ENCODE data around the gene SEMA4D. TPM values are rescaled to one million over a fixed set of nuclear protein-coding genes. Genes with fewer than 3 reads are reported as not detected.

SEMA4D gene
- total RNA-seq, 4 donors from 2014 or later, result 23.6 to 77.0 (median 41.3) TPM

GRCh38 chr9:89361031-89361430 is 136.9 kb downstream of the SEMA4D start:
- H3K36me3 ChIP-seq, result peaks cover 0 to 52% of the 10 kb centered on the region in 2 donors
- in situ Hi-C loops (cut with MboI; ENCODE audit: low sequenced_read_pairs in 4 of 4) (no loop called here), intact Hi-C loops (cut with DNase I; ENCODE audit: low total_unique reads) (no loop called here)
- ATAC-seq, result no peak
- no peak for TF ChIP-seq POLR2A (IDR thresholded peaks at IDR 0.05)
- TF ChIP-seq, protein P1, sequence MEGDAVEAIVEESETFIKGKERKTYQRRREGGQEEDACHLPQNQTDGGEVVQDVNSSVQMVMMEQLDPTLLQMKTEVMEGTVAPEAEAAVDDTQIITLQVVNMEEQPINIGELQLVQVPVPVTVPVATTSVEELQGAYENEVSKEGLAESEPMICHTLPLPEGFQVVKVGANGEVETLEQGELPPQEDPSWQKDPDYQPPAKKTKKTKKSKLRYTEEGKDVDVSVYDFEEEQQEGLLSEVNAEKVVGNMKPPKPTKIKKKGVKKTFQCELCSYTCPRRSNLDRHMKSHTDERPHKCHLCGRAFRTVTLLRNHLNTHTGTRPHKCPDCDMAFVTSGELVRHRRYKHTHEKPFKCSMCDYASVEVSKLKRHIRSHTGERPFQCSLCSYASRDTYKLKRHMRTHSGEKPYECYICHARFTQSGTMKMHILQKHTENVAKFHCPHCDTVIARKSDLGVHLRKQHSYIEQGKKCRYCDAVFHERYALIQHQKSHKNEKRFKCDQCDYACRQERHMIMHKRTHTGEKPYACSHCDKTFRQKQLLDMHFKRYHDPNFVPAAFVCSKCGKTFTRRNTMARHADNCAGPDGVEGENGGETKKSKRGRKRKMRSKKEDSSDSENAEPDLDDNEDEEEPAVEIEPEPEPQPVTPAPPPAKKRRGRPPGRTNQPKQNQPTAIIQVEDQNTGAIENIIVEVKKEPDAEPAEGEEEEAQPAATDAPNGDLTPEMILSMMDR (IDR thresholded peaks at IDR 0.05 in 4 of 5, conservative IDR thresholded peaks at IDR 0.05 in 1 of 5), result no peak
- no peak overlapping the region for H3K4me3 ChIP-seq
- no peaks in the 10 kb centered on the region for H3K27me3 ChIP-seq
- H3K9me3 ChIP-seq, result no peaks in the 10 kb centered on the region
- peaks cover 27 to 36% of the 10 kb centered on the region in 2 donors for H3K4me1 ChIP-seq
- peak overlapping the region; percentile 52 to 87 (median 78) for H3K27ac ChIP-seq
- peak in 1 of 2 donors; percentile 13 for DNase-seq

GRCh38 chr9:89360465-89360864 is 137.4 kb downstream of the SEMA4D start:
- in situ Hi-C loops (cut with MboI; ENCODE audit: low sequenced_read_pairs in 4 of 4) (no loop called here), intact Hi-C loops (cut with DNase I; ENCODE audit: low total_unique reads) (no loop called here)
- peaks cover 0 to 58% of the 10 kb centered on the region in 2 donors for H3K36me3 ChIP-seq
- DNase-seq (peak; percentile 57 to 70), ATAC-seq (peak; percentile 55 to 76)
- no peak overlapping the region for H3K4me3 ChIP-seq
- H3K9me3 ChIP-seq, result no peaks in the 10 kb centered on the region
- H3K27me3 ChIP-seq, result no peaks in the 10 kb centered on the region
- peaks cover 27 to 36% of the 10 kb centered on the region in 2 donors for H3K4me1 ChIP-seq
- peak overlapping the region; percentile 68 to 87 (median 78) for H3K27ac ChIP-seq
- TF ChIP-seq, protein P1 (IDR thresholded peaks at IDR 0.05 in 4 of 5, conservative IDR thresholded peaks at IDR 0.05 in 1 of 5), result no peak
- no peak for TF ChIP-seq POLR2A (IDR thresholded peaks at IDR 0.05)

GRCh38 chr9:89359751-89360261 is 138.1 kb downstream of the SEMA4D start:
- in situ Hi-C loops (cut with MboI; ENCODE audit: low sequenced_read_pairs in 4 of 4) (no loop called here), intact Hi-C loops (cut with DNase I; ENCODE audit: low total_unique reads) (loop anchor here (1.0 kb wide), 1 partner anchor 28 kb away; no protein-coding TSS in a partner anchor)
- Histone ChIP-seq H3K27me3 (no peaks in the 10 kb centered on the region), H3K4me3 (no peak overlapping the region), H3K36me3 (peaks cover 0 to 64% of the 10 kb centered on the region in 2 donors), H3K4me1 (peaks cover 27 to 36% of the 10 kb centered on the region in 2 donors), H3K27ac (peak overlapping the region; percentile 68 to 87 (median 78)), H3K9me3 (no peaks in the 10 kb centered on the region)
- TF ChIP-seq POLR2A (IDR thresholded peaks at IDR 0.05), result no peak
- TF ChIP-seq, protein P1 (IDR thresholded peaks at IDR 0.05 in 4 of 5, conservative IDR thresholded peaks at IDR 0.05 in 1 of 5), result no peak
- ATAC-seq (peak; percentile 66 to 68), DNase-seq (peak in 1 of 2 donors; percentile 49)

- DNase-seq (peak; percentile 63 to 86), ATAC-seq (peak; percentile 66 to 79)
- H3K27ac ChIP-seq, result peak overlapping the region; percentile 68 to 87 (median 78)
- no peak overlapping the region for H3K4me3 ChIP-seq
- intact Hi-C loops (cut with DNase I; ENCODE audit: low total_unique reads) (loop anchor here (1.0 kb wide), 1 partner anchor 29 kb away; no protein-coding TSS in a partner anchor), in situ Hi-C loops (cut with MboI; ENCODE audit: low sequenced_read_pairs in 4 of 4) (no loop called here)
- H3K27me3 ChIP-seq, result no peaks in the 10 kb centered on the region
- H3K36me3 ChIP-seq, result peaks cover 0 to 72% of the 10 kb centered on the region in 2 donors
- H3K9me3 ChIP-seq, result no peaks in the 10 kb centered on the region
- TF ChIP-seq POLR2A (IDR thresholded peaks at IDR 0.05), result no peak
- TF ChIP-seq, protein P1 (IDR thresholded peaks at IDR 0.05 in 4 of 5, conservative IDR thresholded peaks at IDR 0.05 in 1 of 5), result no peak
- peaks cover 27 to 41% of the 10 kb centered on the region in 2 donors for H3K4me1 ChIP-seq
Observed at GRCh38 chr9:89358985-89359384, 138.9 kb downstream of the SEMA4D start.

All from gastrocnemius medialis (tissue), 4 donors.